SK-N-SH treated with all-trans-retinoic acid at 6 μM for 48 hours (cell line): ENCODE results near the gene CLIC2.
"Not testable (repeated sequence)": the region's sequence is repeated elsewhere in the genome, so short reads cannot be mapped to it uniquely, and the experiment has no call there.

Source experiments
- ATAC-seq: fragments of 200-7000 bp; cut with Tn5 transposase; 3 replicates; pipeline ENCODE4 v1.9.1; 2020; ENCODE audit warnings: mild to moderate bottlenecking, moderate library complexity
- ARNTL ChIP-seq: fragments of 450-650 bp; formaldehyde crosslinking; IDR thresholded peaks from 2 replicates; pipeline ENCODE4 v1.5.0; 2020; ENCODE audit warnings: low read depth, mild to moderate bottlenecking, moderate library complexity, borderline replicate concordance
- BACH2 ChIP-seq: fragments of 250-450 bp; sonication (Bioruptor Pico); IDR thresholded peaks from 2 replicates; pipeline ENCODE4 v1.9.0; 2021; ENCODE audit warnings: mild to moderate bottlenecking, borderline replicate concordance
- CSDC2 ChIP-seq: fragments of 250-450 bp; sonication (Bioruptor Pico); IDR thresholded peaks from 2 replicates; pipeline ENCODE4 v1.5.0; 2020; ENCODE audit warnings: mild to moderate bottlenecking, moderate library complexity
- ESRRG ChIP-seq: fragments of 250-450 bp; sonication (Bioruptor Pico); IDR thresholded peaks from 2 replicates; pipeline ENCODE4 v1.6.1; 2021; ENCODE audit warnings: mild to moderate bottlenecking
- GLIS3 ChIP-seq: fragments of 250-450 bp; sonication (Bioruptor Pico); IDR thresholded peaks from 2 replicates; pipeline ENCODE4 v1.5.0; 2020; ENCODE audit warnings: mild to moderate bottlenecking, moderate library complexity
- ISL1 ChIP-seq: fragments of 250-450 bp; sonication (Bioruptor Pico); IDR thresholded peaks from 2 replicates; pipeline ENCODE4 v2.1.2; 2022; ENCODE audit warnings: mild to moderate bottlenecking, moderate library complexity
- OSR1 ChIP-seq: fragments of 250-450 bp; sonication (Bioruptor Pico); IDR thresholded peaks from 2 replicates; pipeline ENCODE4 v1.8.0; 2022; ENCODE audit warnings: moderate library complexity, mild to moderate bottlenecking, inconsistent platforms
- PPARA ChIP-seq: fragments of 250-450 bp; sonication (Bioruptor Pico); IDR thresholded peaks from 2 replicates; pipeline ENCODE4 v1.5.0; 2020; ENCODE audit warnings: mild to moderate bottlenecking, borderline replicate concordance
- RARB ChIP-seq: fragments of 250-450 bp; sonication (Bioruptor Pico); IDR thresholded peaks from 2 replicates; pipeline ENCODE4 v1.8.0; 2021; ENCODE audit warnings: mild to moderate bottlenecking, moderate library complexity
- TCF4 ChIP-seq: fragments of 250-450 bp; sonication (Bioruptor Pico); IDR thresholded peaks from 2 replicates; pipeline ENCODE4 v1.8.0; 2021; ENCODE audit warnings: mild to moderate bottlenecking, moderate library complexity, borderline replicate concordance
- TOX ChIP-seq: fragments of 250-450 bp; sonication (Bioruptor Pico); IDR thresholded peaks from 2 replicates; pipeline ENCODE4 v1.8.0; 2021; ENCODE audit warnings: mild to moderate bottlenecking, moderate library complexity, borderline replicate concordance
- ZC3H10 ChIP-seq: fragments of 250-450 bp; sonication (Bioruptor Pico); IDR thresholded peaks from 2 replicates; pipeline ENCODE4 v1.5.1; 2021; ENCODE audit warnings: mild to moderate bottlenecking, moderate library complexity
- ZFP3 ChIP-seq: fragments of 250-450 bp; sonication (Bioruptor Pico); IDR thresholded peaks from 2 replicates; pipeline ENCODE4 v1.5.0; 2020; ENCODE audit warnings: mild to moderate bottlenecking, moderate library complexity
- ZFP30 ChIP-seq: fragments of 450-650 bp; formaldehyde crosslinking; IDR thresholded peaks from 2 replicates; pipeline ENCODE4 v1.5.0; 2022; ENCODE audit warnings: mild to moderate bottlenecking, moderate library complexity
- ZNF565 ChIP-seq: fragments of 450-650 bp; formaldehyde crosslinking; conservative IDR thresholded peaks from 2 replicates; pipeline ENCODE4 v1.5.0; 2020; ENCODE audit warnings: low read depth, mild to moderate bottlenecking, moderate library complexity
- ZNF70 ChIP-seq: fragments of 450-650 bp; formaldehyde crosslinking; IDR thresholded peaks from 2 replicates; pipeline ENCODE4 v1.5.0; 2020; ENCODE audit warnings: mild to moderate bottlenecking, moderate library complexity
- ZNF8 ChIP-seq: fragments of 450-650 bp; formaldehyde crosslinking; IDR thresholded peaks from 2 replicates; pipeline ENCODE4 v1.5.0; 2020; ENCODE audit warnings: mild to moderate bottlenecking, moderate library complexity
- TF ChIP-seq, protein P1 (sequence below): fragments of 250-450 bp; sonication (Bioruptor Pico); IDR thresholded peaks from 2 replicates; pipeline ENCODE4 v1.5.0; 2020; ENCODE audit warnings: mild to moderate bottlenecking, moderate library complexity
- TF ChIP-seq, protein P2 (sequence below): fragments of 250-450 bp; sonication (Bioruptor Pico); IDR thresholded peaks from 2 replicates; pipeline ENCODE4 v1.8.0; 2021; ENCODE audit warnings: low read depth, mild to moderate bottlenecking, moderate library complexity, borderline replicate concordance
- TF ChIP-seq, protein P3 (sequence below): fragments of 250-450 bp; sonication (Bioruptor Pico); IDR thresholded peaks from 2 replicates; pipeline ENCODE4 v1.5.1; 2021; ENCODE audit warnings: mild to moderate bottlenecking, moderate library complexity
- TF ChIP-seq, protein P4 (sequence below): fragments of 250-450 bp; sonication (Bioruptor Pico); IDR thresholded peaks from 2 replicates; pipeline ENCODE4 v1.8.0; 2020; ENCODE audit warnings: mild to moderate bottlenecking, moderate library complexity, borderline replicate concordance
- TF ChIP-seq, protein P5 (sequence below): fragments of 250-450 bp; sonication (Bioruptor Pico); IDR thresholded peaks from 2 replicates; pipeline ENCODE4 v1.5.1; 2020; ENCODE audit warnings: low read depth, mild to moderate bottlenecking, moderate library complexity

CLIC2 gene

DNA sequence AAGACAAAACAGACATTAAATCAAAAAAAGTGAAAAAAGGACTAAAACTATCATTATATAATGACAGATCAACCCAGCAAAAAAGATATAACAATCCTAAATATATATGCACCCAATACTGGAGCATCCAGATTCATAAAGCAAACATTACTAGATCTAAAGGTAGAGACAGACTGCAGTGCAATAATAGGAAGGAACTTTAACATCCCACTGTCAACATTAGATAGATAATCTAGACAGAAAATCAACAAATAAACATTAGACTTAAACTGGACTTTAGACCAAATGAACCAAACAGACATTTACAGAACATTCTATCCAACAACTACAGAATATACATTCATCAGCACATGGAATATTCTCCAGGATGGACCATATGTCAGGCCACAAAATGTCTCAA lies 40.6 kb downstream of the CLIC2 start:
- TF ChIP-seq, protein P1, sequence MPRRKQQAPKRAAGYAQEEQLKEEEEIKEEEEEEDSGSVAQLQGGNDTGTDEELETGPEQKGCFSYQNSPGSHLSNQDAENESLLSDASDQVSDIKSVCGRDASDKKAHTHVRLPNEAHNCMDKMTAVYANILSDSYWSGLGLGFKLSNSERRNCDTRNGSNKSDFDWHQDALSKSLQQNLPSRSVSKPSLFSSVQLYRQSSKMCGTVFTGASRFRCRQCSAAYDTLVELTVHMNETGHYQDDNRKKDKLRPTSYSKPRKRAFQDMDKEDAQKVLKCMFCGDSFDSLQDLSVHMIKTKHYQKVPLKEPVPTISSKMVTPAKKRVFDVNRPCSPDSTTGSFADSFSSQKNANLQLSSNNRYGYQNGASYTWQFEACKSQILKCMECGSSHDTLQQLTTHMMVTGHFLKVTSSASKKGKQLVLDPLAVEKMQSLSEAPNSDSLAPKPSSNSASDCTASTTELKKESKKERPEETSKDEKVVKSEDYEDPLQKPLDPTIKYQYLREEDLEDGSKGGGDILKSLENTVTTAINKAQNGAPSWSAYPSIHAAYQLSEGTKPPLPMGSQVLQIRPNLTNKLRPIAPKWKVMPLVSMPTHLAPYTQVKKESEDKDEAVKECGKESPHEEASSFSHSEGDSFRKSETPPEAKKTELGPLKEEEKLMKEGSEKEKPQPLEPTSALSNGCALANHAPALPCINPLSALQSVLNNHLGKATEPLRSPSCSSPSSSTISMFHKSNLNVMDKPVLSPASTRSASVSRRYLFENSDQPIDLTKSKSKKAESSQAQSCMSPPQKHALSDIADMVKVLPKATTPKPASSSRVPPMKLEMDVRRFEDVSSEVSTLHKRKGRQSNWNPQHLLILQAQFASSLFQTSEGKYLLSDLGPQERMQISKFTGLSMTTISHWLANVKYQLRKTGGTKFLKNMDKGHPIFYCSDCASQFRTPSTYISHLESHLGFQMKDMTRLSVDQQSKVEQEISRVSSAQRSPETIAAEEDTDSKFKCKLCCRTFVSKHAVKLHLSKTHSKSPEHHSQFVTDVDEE: no peak
- no peak for TF ChIP-seq CSDC2 (CRISPR knock-in tag)
- ATAC-seq: no peak

DNA sequence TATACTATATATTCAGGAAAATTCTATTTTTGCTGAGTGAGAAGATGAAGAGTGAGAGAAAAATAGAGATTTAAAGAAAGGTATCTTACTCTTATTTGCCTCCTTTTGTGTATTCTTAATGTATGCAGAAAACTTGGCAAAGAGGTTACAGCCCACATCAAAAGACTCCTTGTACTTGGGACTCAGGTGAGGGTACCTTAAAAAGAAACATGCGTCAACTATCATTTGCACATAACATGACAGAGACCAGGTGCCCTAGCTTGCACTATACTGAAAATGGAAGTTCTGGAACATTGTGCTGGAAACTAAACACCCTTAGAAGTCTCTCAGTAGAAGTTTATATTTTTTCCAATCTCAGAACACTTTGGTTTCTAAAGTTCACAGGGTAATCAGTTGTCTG lies 54.5 kb downstream of the CLIC2 start:
- TF ChIP-seq TOX (CRISPR knock-in tag) (no peak), PPARA (CRISPR knock-in tag) (no peak), ARNTL (CRISPR knock-in tag) (no peak), ZFP30 (CRISPR knock-in tag) (no peak), ZNF70 (CRISPR knock-in tag) (no peak), ISL1 (CRISPR knock-in tag) (no peak)
- TF ChIP-seq, protein P2, sequence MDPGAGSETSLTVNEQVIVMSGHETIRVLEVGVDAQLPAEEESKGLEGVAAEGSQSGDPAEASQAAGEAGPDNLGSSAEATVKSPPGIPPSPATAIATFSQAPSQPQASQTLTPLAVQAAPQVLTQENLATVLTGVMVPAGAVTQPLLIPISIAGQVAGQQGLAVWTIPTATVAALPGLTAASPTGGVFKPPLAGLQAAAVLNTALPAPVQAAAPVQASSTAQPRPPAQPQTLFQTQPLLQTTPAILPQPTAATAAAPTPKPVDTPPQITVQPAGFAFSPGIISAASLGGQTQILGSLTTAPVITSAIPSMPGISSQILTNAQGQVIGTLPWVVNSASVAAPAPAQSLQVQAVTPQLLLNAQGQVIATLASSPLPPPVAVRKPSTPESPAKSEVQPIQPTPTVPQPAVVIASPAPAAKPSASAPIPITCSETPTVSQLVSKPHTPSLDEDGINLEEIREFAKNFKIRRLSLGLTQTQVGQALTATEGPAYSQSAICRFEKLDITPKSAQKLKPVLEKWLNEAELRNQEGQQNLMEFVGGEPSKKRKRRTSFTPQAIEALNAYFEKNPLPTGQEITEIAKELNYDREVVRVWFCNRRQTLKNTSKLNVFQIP (CRISPR knock-in tag): no peak
- TF ChIP-seq, protein P3, sequence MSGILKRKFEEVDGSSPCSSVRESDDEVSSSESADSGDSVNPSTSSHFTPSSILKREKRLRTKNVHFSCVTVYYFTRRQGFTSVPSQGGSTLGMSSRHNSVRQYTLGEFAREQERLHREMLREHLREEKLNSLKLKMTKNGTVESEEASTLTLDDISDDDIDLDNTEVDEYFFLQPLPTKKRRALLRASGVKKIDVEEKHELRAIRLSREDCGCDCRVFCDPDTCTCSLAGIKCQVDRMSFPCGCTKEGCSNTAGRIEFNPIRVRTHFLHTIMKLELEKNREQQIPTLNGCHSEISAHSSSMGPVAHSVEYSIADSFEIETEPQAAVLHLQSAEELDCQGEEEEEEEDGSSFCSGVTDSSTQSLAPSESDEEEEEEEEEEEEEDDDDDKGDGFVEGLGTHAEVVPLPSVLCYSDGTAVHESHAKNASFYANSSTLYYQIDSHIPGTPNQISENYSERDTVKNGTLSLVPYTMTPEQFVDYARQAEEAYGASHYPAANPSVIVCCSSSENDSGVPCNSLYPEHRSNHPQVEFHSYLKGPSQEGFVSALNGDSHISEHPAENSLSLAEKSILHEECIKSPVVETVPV (CRISPR knock-in tag): no peak
- TF ChIP-seq, all 23 proteins: peak for 0
- no peak for ATAC-seq

DNA sequence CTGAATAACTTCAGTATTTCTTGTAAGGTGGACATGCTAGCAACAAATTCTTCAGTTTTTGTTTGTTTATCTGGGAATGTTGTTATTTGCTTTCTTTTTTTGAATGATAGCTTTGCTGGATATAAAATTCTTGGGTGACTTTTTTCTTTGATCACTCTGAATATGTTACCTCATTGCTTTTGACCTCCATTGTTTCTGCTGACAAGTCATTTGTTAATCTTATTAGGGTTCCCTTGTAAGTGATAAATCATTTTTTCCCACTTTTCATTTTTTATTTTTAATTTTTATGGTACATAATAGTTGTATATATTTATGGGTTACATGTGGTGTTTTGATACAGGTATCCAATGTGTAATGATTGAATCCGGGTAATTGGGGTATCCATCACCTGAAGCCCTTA lies 63.4 kb downstream of the CLIC2 start:
- no peak for ATAC-seq
- no peak for TF ChIP-seq RARB (CRISPR knock-in tag)
- no peak for TF ChIP-seq ZFP3
- no peak for TF ChIP-seq ESRRG (CRISPR knock-in tag)
- TF ChIP-seq ISL1 (CRISPR knock-in tag): no peak
- TF ChIP-seq GLIS3 (CRISPR knock-in tag): no peak
- TF ChIP-seq, protein P4, sequence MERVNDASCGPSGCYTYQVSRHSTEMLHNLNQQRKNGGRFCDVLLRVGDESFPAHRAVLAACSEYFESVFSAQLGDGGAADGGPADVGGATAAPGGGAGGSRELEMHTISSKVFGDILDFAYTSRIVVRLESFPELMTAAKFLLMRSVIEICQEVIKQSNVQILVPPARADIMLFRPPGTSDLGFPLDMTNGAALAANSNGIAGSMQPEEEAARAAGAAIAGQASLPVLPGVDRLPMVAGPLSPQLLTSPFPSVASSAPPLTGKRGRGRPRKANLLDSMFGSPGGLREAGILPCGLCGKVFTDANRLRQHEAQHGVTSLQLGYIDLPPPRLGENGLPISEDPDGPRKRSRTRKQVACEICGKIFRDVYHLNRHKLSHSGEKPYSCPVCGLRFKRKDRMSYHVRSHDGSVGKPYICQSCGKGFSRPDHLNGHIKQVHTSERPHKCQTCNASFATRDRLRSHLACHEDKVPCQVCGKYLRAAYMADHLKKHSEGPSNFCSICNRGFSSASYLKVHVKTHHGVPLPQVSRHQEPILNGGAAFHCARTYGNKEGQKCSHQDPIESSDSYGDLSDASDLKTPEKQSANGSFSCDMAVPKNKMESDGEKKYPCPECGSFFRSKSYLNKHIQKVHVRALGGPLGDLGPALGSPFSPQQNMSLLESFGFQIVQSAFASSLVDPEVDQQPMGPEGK (CRISPR knock-in tag): no peak
- no peak for TF ChIP-seq OSR1 (CRISPR knock-in tag)
- TF ChIP-seq, protein P2 (CRISPR knock-in tag): no peak
- TF ChIP-seq TCF4 (CRISPR knock-in tag): no peak
- TF ChIP-seq ZC3H10 (CRISPR knock-in tag): no peak
- no peak for TF ChIP-seq ZNF8 (CRISPR knock-in tag)
- TF ChIP-seq PPARA (CRISPR knock-in tag): no peak
- TF ChIP-seq CSDC2 (CRISPR knock-in tag): no peak
- TF ChIP-seq, protein P5, sequence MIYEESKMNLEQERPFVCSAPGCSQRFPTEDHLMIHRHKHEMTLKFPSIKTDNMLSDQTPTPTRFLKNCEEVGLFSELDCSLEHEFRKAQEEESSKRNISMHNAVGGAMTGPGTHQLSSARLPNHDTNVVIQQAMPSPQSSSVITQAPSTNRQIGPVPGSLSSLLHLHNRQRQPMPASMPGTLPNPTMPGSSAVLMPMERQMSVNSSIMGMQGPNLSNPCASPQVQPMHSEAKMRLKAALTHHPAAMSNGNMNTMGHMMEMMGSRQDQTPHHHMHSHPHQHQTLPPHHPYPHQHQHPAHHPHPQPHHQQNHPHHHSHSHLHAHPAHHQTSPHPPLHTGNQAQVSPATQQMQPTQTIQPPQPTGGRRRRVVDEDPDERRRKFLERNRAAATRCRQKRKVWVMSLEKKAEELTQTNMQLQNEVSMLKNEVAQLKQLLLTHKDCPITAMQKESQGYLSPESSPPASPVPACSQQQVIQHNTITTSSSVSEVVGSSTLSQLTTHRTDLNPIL (CRISPR knock-in tag): no peak
- TF ChIP-seq, protein P1: no peak
- TF ChIP-seq BACH2 (CRISPR knock-in tag): no peak
- TF ChIP-seq ZNF565 (CRISPR knock-in tag): no peak
- TF ChIP-seq TOX (CRISPR knock-in tag): no peak
- TF ChIP-seq ZFP30 (CRISPR knock-in tag): no peak
- no peak for TF ChIP-seq ARNTL (CRISPR knock-in tag)

DNA sequence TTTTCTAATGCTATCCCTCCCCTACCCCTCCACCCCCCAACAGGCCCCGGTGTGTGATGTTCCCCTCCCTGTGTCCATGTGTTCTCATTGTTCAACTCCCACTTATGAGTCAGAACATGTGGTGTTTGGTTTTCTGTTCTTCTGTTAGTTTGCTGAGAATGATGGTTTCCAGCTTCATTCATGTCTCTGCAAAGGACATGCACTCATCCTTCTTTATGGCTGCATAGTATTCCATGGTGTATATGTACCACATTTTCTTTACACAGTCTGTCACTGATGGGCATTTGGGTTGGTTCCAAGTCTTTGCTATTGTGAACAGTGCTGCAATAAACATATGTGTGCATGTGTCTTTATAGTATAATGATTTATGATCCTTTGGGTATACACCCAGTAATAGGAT lies 66.4 kb downstream of the CLIC2 start:
- ATAC-seq: not testable (repeated sequence)
